ENCODE measurements around the gene LTBR.

DNA sequence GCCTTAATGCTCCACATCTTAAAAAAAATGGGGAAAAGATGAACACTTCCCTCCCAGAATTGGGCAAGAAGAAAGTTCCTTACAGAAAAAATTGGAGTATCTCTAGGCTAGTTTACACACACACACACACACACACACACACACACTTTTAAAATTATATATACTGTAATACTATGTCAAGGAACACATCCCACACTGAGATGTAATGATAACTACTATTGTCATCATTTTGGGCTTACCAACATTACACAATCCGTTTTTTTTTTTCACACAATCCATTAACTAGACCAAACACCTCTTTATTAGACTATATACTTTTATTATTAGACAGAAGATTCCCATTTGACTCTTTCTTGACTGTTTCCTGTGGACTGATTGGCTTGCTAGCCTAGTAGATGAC is 2.5 kb downstream of the LTBR start:
- TF ChIP-seq, protein P1, sequence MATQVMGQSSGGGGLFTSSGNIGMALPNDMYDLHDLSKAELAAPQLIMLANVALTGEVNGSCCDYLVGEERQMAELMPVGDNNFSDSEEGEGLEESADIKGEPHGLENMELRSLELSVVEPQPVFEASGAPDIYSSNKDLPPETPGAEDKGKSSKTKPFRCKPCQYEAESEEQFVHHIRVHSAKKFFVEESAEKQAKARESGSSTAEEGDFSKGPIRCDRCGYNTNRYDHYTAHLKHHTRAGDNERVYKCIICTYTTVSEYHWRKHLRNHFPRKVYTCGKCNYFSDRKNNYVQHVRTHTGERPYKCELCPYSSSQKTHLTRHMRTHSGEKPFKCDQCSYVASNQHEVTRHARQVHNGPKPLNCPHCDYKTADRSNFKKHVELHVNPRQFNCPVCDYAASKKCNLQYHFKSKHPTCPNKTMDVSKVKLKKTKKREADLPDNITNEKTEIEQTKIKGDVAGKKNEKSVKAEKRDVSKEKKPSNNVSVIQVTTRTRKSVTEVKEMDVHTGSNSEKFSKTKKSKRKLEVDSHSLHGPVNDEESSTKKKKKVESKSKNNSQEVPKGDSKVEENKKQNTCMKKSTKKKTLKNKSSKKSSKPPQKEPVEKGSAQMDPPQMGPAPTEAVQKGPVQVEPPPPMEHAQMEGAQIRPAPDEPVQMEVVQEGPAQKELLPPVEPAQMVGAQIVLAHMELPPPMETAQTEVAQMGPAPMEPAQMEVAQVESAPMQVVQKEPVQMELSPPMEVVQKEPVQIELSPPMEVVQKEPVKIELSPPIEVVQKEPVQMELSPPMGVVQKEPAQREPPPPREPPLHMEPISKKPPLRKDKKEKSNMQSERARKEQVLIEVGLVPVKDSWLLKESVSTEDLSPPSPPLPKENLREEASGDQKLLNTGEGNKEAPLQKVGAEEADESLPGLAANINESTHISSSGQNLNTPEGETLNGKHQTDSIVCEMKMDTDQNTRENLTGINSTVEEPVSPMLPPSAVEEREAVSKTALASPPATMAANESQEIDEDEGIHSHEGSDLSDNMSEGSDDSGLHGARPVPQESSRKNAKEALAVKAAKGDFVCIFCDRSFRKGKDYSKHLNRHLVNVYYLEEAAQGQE (IDR thresholded peaks at IDR 0.05; ENCODE audit: insufficient read depth in 1 of 2, low read depth in 2 of 2, low read length in 2 of 2), result no peak
- no peak for TF ChIP-seq POLR2AphosphoS5 (IDR thresholded peaks at IDR 0.05; ENCODE audit: low read depth, low read length)
- TF ChIP-seq TAF1 (IDR thresholded peaks at IDR 0.05; ENCODE audit: borderline replicate concordance, insufficient read depth, low read length), result no peak
- TF ChIP-seq SIN3A (IDR thresholded peaks at IDR 0.05; ENCODE audit: borderline replicate concordance, insufficient read depth, low read length), result no peak
- no peak for TF ChIP-seq FOXP2 (optimal IDR thresholded peaks at IDR 0.05; ENCODE audit: borderline replicate concordance, extremely low read depth, extremely low read length, insufficient read depth)

Data from PFSK-1 (cell line).